Measurements from ENCODE around the gene C3orf18.

The C3orf18 gene

DNA sequence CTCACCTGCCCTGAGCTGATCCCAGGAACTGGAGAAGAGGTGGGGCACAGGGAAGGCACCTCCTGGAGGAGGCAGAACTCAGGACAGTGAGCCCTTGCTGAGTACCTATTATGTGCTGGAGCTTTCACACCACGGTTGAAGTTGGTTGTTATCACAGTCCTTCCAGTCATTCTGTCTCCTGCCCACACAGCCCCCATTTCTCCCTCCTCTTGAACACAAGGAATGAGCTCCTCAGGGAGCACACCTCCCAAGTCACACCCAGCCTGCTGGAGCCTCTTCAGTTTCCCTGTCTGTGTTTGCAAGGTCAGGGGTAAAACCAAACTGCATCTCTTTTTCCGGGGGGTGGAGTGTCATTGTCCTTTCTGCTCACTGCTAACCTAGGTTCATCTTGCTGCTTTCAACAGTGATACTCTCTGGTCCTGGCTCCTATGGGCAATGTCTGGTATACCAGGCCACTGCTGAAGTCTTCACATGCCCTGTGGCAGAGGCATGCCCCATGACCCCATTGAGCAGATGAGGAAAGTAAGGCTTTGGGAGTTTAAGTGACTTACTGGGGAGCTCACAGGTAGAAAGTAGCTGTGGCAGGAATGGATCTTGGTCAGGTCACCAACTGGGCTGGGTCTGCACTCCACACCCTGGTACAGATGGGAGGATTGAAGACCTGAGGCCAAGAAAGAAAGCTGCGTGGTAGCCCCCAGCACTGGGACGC lies 30.0 kb downstream of the C3orf18 start:
- TF ChIP-seq, protein P1, sequence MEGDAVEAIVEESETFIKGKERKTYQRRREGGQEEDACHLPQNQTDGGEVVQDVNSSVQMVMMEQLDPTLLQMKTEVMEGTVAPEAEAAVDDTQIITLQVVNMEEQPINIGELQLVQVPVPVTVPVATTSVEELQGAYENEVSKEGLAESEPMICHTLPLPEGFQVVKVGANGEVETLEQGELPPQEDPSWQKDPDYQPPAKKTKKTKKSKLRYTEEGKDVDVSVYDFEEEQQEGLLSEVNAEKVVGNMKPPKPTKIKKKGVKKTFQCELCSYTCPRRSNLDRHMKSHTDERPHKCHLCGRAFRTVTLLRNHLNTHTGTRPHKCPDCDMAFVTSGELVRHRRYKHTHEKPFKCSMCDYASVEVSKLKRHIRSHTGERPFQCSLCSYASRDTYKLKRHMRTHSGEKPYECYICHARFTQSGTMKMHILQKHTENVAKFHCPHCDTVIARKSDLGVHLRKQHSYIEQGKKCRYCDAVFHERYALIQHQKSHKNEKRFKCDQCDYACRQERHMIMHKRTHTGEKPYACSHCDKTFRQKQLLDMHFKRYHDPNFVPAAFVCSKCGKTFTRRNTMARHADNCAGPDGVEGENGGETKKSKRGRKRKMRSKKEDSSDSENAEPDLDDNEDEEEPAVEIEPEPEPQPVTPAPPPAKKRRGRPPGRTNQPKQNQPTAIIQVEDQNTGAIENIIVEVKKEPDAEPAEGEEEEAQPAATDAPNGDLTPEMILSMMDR (IDR thresholded peaks at IDR 0.05; ENCODE audit: insufficient read depth, low read length, missing control alignments): no peak
- no peak overlapping the region for H3K4me3 ChIP-seq (ENCODE audit: low read depth, low read length)
- CTCF ChIA-PET: interaction anchor here (0.9 to 22.3 kb wide), 5 partner anchors 14 to 188 kb away, joined by 3 to 473 read pairs (median 62); partner anchors contain the start of genes CYB561D2, NPRL2 and ZMYND10
- no peak for DNase-seq (ENCODE audit: low read depth, low spot score)
- POLR2A ChIA-PET: no interaction called here

DNA sequence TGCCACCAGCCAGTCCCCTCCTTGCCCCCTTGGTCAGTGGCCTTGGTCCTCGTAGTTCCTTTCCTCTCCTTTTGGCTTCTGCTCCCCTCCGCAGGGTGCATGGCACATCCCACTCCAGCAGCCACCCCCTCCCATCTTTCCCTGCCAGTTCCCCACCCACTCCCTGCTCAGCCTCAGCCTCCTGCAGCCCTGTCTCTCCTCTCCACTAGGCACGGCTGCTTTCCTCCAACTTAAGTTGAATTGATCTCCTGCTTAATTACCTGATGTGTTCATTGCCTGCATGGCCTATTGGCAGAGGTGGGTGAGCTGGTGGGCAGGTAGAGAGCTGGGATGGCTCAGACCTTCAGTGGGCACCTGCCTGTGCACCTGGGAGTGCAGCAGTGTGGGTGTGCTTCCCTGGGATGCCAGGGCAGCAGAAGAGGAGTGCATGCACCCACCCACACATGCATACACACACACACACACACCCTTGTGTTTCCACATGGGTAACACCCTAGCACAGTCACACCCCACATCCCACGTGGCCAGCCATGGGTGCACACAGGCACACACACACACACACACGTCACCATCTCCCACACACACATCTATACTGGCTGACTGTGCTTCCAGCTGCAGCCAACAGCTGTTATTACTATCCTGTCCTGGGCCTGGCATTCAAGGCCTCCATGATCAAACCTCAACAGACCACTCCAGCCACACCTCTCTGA lies 30.9 kb downstream of the C3orf18 start:
- POLR2A ChIA-PET: no interaction called here
- DNase-seq (ENCODE audit: low read depth, low spot score): no peak
- CTCF ChIA-PET: interaction anchor here (0.9 to 22.3 kb wide), 5 partner anchors 13 to 187 kb away, joined by 3 to 473 read pairs (median 62); partner anchors contain the start of genes CYB561D2, NPRL2 and ZMYND10
- no peak overlapping the region for H3K4me3 ChIP-seq (ENCODE audit: low read depth, low read length)
- TF ChIP-seq, protein P1 (IDR thresholded peaks at IDR 0.05; ENCODE audit: insufficient read depth, low read length, missing control alignments): no peak

DNA sequence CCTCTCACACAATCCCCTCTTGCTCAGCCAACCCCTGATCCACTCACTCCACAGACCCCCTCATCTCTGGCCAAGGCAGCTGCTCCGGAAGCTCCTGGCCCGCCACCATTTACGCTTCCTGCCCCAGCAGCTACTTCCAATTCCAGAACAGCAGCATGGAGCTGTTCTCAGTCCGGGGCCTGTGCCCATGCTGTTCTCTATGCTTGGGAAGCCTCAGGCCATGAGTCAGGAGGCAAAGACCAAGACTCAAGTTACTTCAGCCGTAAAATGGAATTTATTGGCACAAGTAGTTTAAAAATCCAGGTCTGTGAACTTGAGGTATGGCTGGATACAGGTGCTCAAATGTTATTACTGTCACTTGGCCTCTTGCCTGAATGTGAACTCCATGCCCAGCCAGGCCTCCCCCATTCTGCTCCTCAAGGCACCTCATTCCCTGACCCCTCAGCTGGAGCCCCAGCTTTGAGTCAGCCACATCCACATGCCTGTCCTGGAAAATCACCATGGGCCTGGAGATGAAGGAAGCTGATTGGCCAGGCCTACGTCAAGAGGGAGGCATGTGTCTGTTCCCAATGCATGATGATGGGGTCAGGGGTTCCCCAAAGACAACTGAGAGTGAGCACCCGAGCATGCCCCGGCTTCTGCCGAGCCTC lies 32.7 kb downstream of the C3orf18 start:
- CTCF ChIA-PET: interaction anchor here (1.1 to 22.3 kb wide), 5 partner anchors 8 to 185 kb away, joined by 3 to 473 read pairs (median 10); partner anchors contain the start of genes CYB561D2, NPRL2 and ZMYND10
- TF ChIP-seq, protein P1 (IDR thresholded peaks at IDR 0.05; ENCODE audit: insufficient read depth, low read length, missing control alignments): no peak
- H3K4me3 ChIP-seq (ENCODE audit: low read depth, low read length): no peak overlapping the region
- POLR2A ChIA-PET: no interaction called here
- DNase-seq (ENCODE audit: low read depth, low spot score): no peak

DNA sequence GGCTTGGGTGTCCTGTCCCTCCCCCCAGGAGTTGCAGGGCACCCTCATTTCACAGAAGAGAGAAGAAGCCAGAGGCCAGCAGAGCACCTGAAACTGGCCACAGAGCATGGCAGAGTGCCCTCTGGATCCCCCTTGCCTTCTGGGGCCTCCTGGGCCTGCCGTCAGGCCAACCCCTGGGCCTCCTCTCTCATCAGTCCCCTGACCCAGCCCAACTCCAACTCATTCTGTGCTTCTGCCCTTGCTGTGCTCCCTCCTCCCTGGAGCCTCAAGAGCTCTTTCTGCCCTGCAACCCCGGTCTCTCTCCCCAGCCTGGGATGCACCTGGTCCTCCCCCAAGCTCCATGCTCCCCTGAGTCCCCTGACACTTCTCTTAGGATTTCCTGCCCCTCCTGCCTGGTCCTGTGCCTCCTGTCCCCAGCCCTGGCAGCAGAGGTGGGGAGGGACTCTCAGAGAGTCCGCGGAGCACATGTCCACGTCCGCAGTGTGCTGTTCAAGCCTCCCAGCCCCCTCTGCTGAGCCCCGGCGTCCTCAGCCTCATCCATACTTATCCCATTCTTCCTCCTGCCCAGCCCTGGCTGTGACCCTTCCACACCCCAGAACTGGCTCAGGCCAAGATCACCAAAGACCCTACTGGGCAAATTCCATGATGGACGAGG lies 33.6 kb downstream of the C3orf18 start:
- TF ChIP-seq, protein P1 (IDR thresholded peaks at IDR 0.05; ENCODE audit: insufficient read depth, low read length, missing control alignments): no peak
- ChIA-PET POLR2A (no interaction called here), CTCF (interaction anchor here (2.0 to 22.3 kb wide), 3 partner anchors 9 to 184 kb away, joined by 10 to 473 read pairs (median 333); partner anchors contain the start of genes CYB561D2, NPRL2 and ZMYND10)
- no peak for DNase-seq (ENCODE audit: low read depth, low spot score)
- no peak overlapping the region for H3K4me3 ChIP-seq (ENCODE audit: low read depth, low read length)

DNA sequence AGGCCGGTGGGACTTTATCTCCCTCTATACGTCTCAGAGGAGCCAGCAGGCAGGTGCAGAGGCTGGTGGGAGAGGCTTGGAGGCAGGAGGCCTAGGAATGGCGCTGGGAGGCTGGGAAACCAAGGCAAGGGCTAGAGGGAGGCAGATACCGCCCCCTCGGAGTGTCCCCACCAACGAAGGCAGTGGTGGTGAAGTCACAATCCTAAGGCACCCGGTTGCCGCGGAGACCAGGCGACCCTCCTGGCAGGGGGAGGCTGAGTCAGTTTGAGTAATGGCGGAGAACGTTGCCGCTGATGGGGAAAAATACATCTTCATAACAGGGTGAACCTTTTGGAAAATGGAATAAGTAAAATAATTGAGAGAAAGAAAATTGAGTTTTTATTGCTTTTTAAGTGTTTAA lies 34.2 kb downstream of the C3orf18 start:
- ChIA-PET POLR2A (no interaction called here), CTCF (interaction anchor here (2.0 to 19.0 kb wide), 2 partner anchors 9 to 22 kb away, joined by 10 to 333 read pairs; no protein-coding TSS in a partner anchor)
- TF ChIP-seq, protein P1 (IDR thresholded peaks at IDR 0.05; ENCODE audit: insufficient read depth, low read length, missing control alignments): no peak
- H3K4me3 ChIP-seq (ENCODE audit: low read depth, low read length): no peak overlapping the region
- no peak for DNase-seq (ENCODE audit: low read depth, low spot score)
